DOHH2 (cell line): Measurements from ENCODE around the gene LTB4R2.

Experiments
- CTCF ChIP-seq: fragments of 200-600 bp; sonication (generic); IDR thresholded peaks from one replicate; pipeline ENCODE4 v1.5.1; 2014; ENCODE audit warnings: antibody characterized with exemption, mild to moderate bottlenecking, low read depth, low read length; ENCODE audit not compliant: poor library complexity, severe bottlenecking
- EZH2phosphoT487 ChIP-seq: fragments of 200-600 bp; sonication (generic); IDR thresholded peaks from 2 replicates; pipeline ENCODE4 v1.6.1; 2017; ENCODE audit warnings: borderline replicate concordance, mild to moderate bottlenecking, antibody characterized with exemption, low read length, moderate library complexity, mixed read lengths

GRCh38 chr14:24329073-24329663 lies 19.2 kb downstream of the LTB4R2 start:
- TF ChIP-seq CTCF (no peak), EZH2phosphoT487 (no peak)
